CD4-positive, alpha-beta T cell (primary cell): ENCODE measurements around the gene LYPD4. TPM values are rescaled to one million over a fixed set of nuclear protein-coding genes. Genes with fewer than 3 reads are reported as not detected.

Source experiments
- ATAC-seq: fragments of 200-7000 bp; cut with Tn5 transposase; one replicate; pipeline ENCODE4 v1.10.0; 2022; ENCODE audit warnings: mild to moderate bottlenecking; ENCODE audit not compliant: poor library complexity
- CTCF ChIA-PET: fragments of 350-600 bp; sonication (Branson Sonifier 250); formaldehyde crosslinking; loops from one replicate; lab custom pipeline; 2021; ENCODE audit warnings: antibody characterized with exemption, inconsistent platforms; lab: Charles Lee
- POLR2A ChIA-PET: fragments of 350-600 bp; sonication (Branson Sonifier 250); formaldehyde crosslinking; loops from one replicate; lab custom pipeline; 2021; ENCODE audit warnings: antibody characterized with exemption, inconsistent platforms; lab: Charles Lee
- DNase-seq, 14 experiments: peaks; one replicate each; pipeline ENCODE4 v3.0.0-alpha.2; 2013 to 2020; ENCODE audit warnings: mixed read lengths in 2 of 14
- H3K27ac ChIP-seq, 2 donors: one replicate each; pipeline versions ENCODE4 v1.5.1 to v1.7.0; 2013; ENCODE audit warnings: low read length in 2 of 2, low read depth in 1 of 2, mild to moderate bottlenecking in 1 of 2
- H3K27me3 ChIP-seq, 2 experiments: 1 replicate in 1 of 2; 2 replicates in 1 of 2; pipeline versions ENCODE4 v1.6.1 to v1.7.0; 2013; ENCODE audit warnings: low read length in 2 of 2, control low read depth in 1 of 2, mild to moderate bottlenecking in 1 of 2, moderate library complexity in 1 of 2; ENCODE audit not compliant: insufficient read depth in 2 of 2, control insufficient read depth in 1 of 2
- H3K36me3 ChIP-seq: one replicate; pipeline ENCODE4 v1.6.1; 2013; ENCODE audit warnings: low read length, control low read depth; ENCODE audit not compliant: insufficient read depth
- H3K4me1 ChIP-seq: one replicate; pipeline ENCODE4 v1.6.1; 2013; ENCODE audit warnings: low read length, control low read depth; ENCODE audit not compliant: insufficient read depth
- H3K4me3 ChIP-seq: one replicate; pipeline ENCODE4 v1.5.1; 2013; ENCODE audit warnings: mild to moderate bottlenecking, low read length, moderate library complexity
- H3K9me3 ChIP-seq, 2 experiments: 1 replicate in 1 of 2; 2 replicates in 1 of 2; pipeline versions ENCODE4 v1.6.1 to v1.7.0; 2013; ENCODE audit warnings: low read length in 2 of 2, mild to moderate bottlenecking in 2 of 2, control low read depth in 1 of 2, moderate library complexity in 1 of 2; ENCODE audit not compliant: control insufficient read depth in 1 of 2, insufficient read depth in 1 of 2
- H3K27ac Mint-ChIP-seq: one replicate; pipeline ENCODE4 v1.8.0; 2020; ENCODE audit warnings: mixed read lengths
- H3K27me3 Mint-ChIP-seq: one replicate; pipeline ENCODE4 v1.8.0; 2021; ENCODE audit warnings: mixed read lengths
- H3K36me3 Mint-ChIP-seq: one replicate; pipeline ENCODE4 v1.8.0; 2021; ENCODE audit warnings: low read depth, mixed read lengths
- H3K4me1 Mint-ChIP-seq: one replicate; pipeline ENCODE4 v1.8.0; 2021; ENCODE audit warnings: low read depth, mixed read lengths
- H3K4me3 Mint-ChIP-seq: one replicate; pipeline ENCODE4 v1.8.0; 2020; ENCODE audit warnings: mild to moderate bottlenecking, mixed read lengths
- H3K9me3 Mint-ChIP-seq: one replicate; pipeline ENCODE4 v1.8.0; 2020; ENCODE audit warnings: mixed read lengths
- intact Hi-C, 2 experiments: fragments of 100-400 bp; cut with DNase I in 1 of 2; cut with micrococcal nuclease in 1 of 2; formaldehyde crosslinking; loops; one replicate each; pipeline versions ENCODE4 v1.15.1 to v1.9.0; 2023 to 2025; cut with DNase I, micrococcal nuclease
- total RNA-seq, 174 experiments: library from RNA in 2 of 174; stranded (reverse) in 2 of 174; gene quantifications; one replicate each; pipeline ENCODE4 v1.2.3 and lab custom pipeline; 2021 to 2026
- TF ChIP-seq, protein P1 (sequence below): fragments of 200-600 bp; IDR thresholded peaks from one replicate; pipeline ENCODE4 v1.8.0; 2022; ENCODE audit warnings: antibody characterized with exemption, mild to moderate bottlenecking

The LYPD4 gene
- total RNA-seq, 2 experiments from 2014 or later = not detected

DNA sequence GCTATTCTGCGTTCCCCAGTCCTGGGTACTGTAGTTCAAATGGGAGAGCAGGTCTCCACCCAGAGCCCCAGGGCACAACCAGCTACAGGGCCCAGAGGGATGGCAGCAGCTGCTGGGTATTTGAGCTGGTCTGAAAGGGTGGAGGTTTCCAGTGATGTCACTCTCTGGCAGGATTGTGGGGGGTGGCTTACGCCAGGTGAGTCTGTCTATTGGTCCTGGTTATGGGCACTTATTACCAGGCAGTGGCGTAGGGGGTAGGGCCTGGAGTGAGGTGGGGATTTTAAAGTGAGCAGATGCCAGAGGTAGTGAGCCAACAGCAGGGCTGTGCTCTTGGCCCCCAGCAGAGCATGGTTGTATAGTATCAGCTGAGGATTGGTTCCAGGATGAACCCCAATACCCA lies 21.8 kb upstream of the LYPD4 start:
- ChIA-PET CTCF (interaction anchor here (1.0 kb wide), 1 partner anchor 22 kb away, joined by 3 read pairs; no protein-coding TSS in a partner anchor), POLR2A (interaction anchor here (1.0 kb wide), 1 partner anchor 9 kb away, joined by 6 read pairs; no protein-coding TSS in a partner anchor)
- Mint-ChIP-seq H3K4me1 (peaks cover 67% of the 10 kb centered on the region), H3K9me3 (no peaks in the 10 kb centered on the region), H3K27ac (peak overlapping the region; percentile 80), H3K4me3 (peak overlapping the region; percentile 15), H3K36me3 (peaks cover 81% of the 10 kb centered on the region), H3K27me3 (no peaks in the 10 kb centered on the region)
- intact Hi-C loops = no loop called here
- TF ChIP-seq, protein P1, sequence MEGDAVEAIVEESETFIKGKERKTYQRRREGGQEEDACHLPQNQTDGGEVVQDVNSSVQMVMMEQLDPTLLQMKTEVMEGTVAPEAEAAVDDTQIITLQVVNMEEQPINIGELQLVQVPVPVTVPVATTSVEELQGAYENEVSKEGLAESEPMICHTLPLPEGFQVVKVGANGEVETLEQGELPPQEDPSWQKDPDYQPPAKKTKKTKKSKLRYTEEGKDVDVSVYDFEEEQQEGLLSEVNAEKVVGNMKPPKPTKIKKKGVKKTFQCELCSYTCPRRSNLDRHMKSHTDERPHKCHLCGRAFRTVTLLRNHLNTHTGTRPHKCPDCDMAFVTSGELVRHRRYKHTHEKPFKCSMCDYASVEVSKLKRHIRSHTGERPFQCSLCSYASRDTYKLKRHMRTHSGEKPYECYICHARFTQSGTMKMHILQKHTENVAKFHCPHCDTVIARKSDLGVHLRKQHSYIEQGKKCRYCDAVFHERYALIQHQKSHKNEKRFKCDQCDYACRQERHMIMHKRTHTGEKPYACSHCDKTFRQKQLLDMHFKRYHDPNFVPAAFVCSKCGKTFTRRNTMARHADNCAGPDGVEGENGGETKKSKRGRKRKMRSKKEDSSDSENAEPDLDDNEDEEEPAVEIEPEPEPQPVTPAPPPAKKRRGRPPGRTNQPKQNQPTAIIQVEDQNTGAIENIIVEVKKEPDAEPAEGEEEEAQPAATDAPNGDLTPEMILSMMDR = no peak
- Histone ChIP-seq H3K27ac (peak overlapping the region in 1 of 2 donors; percentile 16), H3K27me3 (no peaks in the 10 kb centered on the region), H3K4me1 (peaks cover 98% of the 10 kb centered on the region), H3K9me3 (no peaks in the 10 kb centered on the region), H3K36me3 (peaks cover 80% of the 10 kb centered on the region), H3K4me3 (no peak overlapping the region)
- ATAC-seq (no peak), DNase-seq (no peak)

- H3K9me3 Mint-ChIP-seq = no peaks in the 10 kb centered on the region
- ATAC-seq = no peak
- Histone ChIP-seq H3K4me1 (peaks cover 88% of the 10 kb centered on the region), H3K4me3 (no peak overlapping the region), H3K27me3 (no peaks in the 10 kb centered on the region), H3K27ac (peak overlapping the region in 1 of 2 donors; percentile 22), H3K36me3 (peaks cover 69% of the 10 kb centered on the region), H3K9me3 (no peaks in the 10 kb centered on the region)
- TF ChIP-seq, protein P1 = no peak
- no peak for DNase-seq
- H3K27me3 Mint-ChIP-seq = no peaks in the 10 kb centered on the region
- peak overlapping the region; percentile 54 for H3K27ac Mint-ChIP-seq
- H3K4me1 Mint-ChIP-seq = peaks cover 64% of the 10 kb centered on the region
- peaks cover 79% of the 10 kb centered on the region for H3K36me3 Mint-ChIP-seq
- POLR2A ChIA-PET = interaction anchor here (0.7 to 1.5 kb wide), 4 partner anchors 11 to 79 kb away, joined by 3 to 4 read pairs (median 4); no protein-coding TSS in a partner anchor
- CTCF ChIA-PET = interaction anchor here (0.9 to 3.1 kb wide), 2 partner anchors 9 to 24 kb away, joined by 4 to 12 read pairs; no protein-coding TSS in a partner anchor
- peak overlapping the region; percentile 63 for H3K4me3 Mint-ChIP-seq
- intact Hi-C loops = no loop called here
Measured at GRCh38 chr19:41864374-41864773, 19.9 kb upstream of the LYPD4 start.

DNA sequence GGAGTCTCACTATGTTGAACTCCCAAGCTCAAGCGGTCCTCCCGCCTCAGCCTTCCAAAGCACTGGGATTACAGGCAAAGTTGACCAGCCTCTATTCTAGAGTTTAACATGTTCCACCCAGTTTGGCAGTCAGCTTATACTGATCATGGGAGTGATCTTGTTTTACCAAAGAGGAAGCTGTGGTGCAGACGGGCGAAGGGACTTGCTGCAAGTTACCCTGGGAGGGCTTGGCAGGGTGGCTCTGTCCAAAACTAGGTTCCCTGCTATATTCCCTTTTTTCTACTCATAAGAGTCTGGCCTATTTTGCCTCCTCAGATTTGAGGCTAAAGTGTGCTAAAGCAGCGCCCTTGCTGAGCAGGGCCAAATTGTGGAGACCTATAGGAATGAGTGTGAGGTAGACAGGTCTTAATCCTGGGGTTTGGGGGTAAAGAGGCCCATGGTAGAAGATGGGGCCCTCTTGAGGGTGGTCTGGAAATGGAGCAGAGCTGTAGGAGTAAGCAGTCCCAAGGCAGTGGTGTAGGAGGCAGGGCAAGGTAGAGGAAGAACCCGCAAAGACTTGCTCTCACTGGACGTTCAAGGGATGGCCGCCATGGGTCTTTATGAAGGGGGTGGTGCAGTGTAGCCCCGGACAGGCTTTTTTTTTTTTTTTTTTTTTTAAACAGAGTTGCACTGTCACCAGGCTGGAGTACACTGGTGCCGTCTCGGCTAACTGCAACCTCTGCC lies 18.9 kb upstream of the LYPD4 start:
- ATAC-seq = no peak
- POLR2A ChIA-PET = interaction anchor here (0.7 to 2.4 kb wide), 5 partner anchors 8 to 80 kb away, joined by 3 to 21 read pairs (median 3); no protein-coding TSS in a partner anchor
- Histone ChIP-seq H3K4me3 (no peak overlapping the region), H3K36me3 (peaks cover 59% of the 10 kb centered on the region), H3K27ac (peak overlapping the region; percentile 5 to 26), H3K4me1 (peaks cover 82% of the 10 kb centered on the region), H3K27me3 (no peaks in the 10 kb centered on the region), H3K9me3 (no peaks in the 10 kb centered on the region)
- peaks cover 69% of the 10 kb centered on the region for H3K36me3 Mint-ChIP-seq
- no peaks in the 10 kb centered on the region for H3K27me3 Mint-ChIP-seq
- intact Hi-C loops = no loop called here
- TF ChIP-seq, protein P1 = no peak
- peak overlapping the region; percentile 86 for H3K27ac Mint-ChIP-seq
- CTCF ChIA-PET = interaction anchor here (1.2 to 3.1 kb wide), 4 partner anchors 10 to 96 kb away, joined by 3 to 12 read pairs (median 6); partner anchors contain the start of gene RABAC1
- no peak for DNase-seq
- H3K4me3 Mint-ChIP-seq = no peak overlapping the region
- no peaks in the 10 kb centered on the region for H3K9me3 Mint-ChIP-seq
- H3K4me1 Mint-ChIP-seq = peaks cover 63% of the 10 kb centered on the region
